ENCODE data around the gene NUP93.

NUP93 gene

GRCh38 chr16:56841233-56841632 lies 111.3 kb downstream of the NUP93 start:
- Histone ChIP-seq H3K79me2 (ENCODE audit: insufficient read depth, low read length) (no peaks in the 10 kb centered on the region), H3K4me1 (ENCODE audit: insufficient read depth, low read length, poor library complexity, severe bottlenecking) (no peaks in the 10 kb centered on the region), H3K9me2 (replicated peaks; ENCODE audit: low read depth, low read length) (no peaks in the 10 kb centered on the region), H4K20me1 (ENCODE audit: insufficient read depth, low read length, poor library complexity, severe bottlenecking) (no peaks in the 10 kb centered on the region), H3K9me3 (ENCODE audit: insufficient read depth, low read depth, low read length) (no peaks in the 10 kb centered on the region), H3K27me3 (ENCODE audit: insufficient read depth, low read length, poor library complexity, severe bottlenecking) (no peaks in the 10 kb centered on the region), H3K9ac (ENCODE audit: low read depth, low read length, poor library complexity, severe bottlenecking) (no peak overlapping the region), H2AFZ (ENCODE audit: low read length) (no peak overlapping the region), H3F3A (ENCODE audit: low read depth) (no peaks in the 10 kb centered on the region), H3K4me2 (ENCODE audit: low read depth, low read length, poor library complexity, severe bottlenecking) (no peak overlapping the region), H3K4me3 (ENCODE audit: low read length, poor library complexity, severe bottlenecking) (no peak overlapping the region), H3K36me3 (ENCODE audit: insufficient read depth, low read length) (peaks cover 78% of the 10 kb centered on the region)
- no peak for TF ChIP-seq CTCF (conservative IDR thresholded peaks at IDR 0.05; ENCODE audit: low read length)
- TF ChIP-seq EZH2phosphoT487 (IDR thresholded peaks at IDR 0.05; ENCODE audit: borderline replicate concordance), result no peak

GRCh38 chr16:56841659-56842058 lies 111.7 kb downstream of the NUP93 start:
- peaks cover 74% of the 10 kb centered on the region for H3K36me3 ChIP-seq (ENCODE audit: insufficient read depth, low read length)
- no peak overlapping the region for H3K4me3 ChIP-seq (ENCODE audit: low read length, poor library complexity, severe bottlenecking)
- H3K79me2 ChIP-seq (ENCODE audit: insufficient read depth, low read length), result no peaks in the 10 kb centered on the region
- TF ChIP-seq CTCF (conservative IDR thresholded peaks at IDR 0.05; ENCODE audit: low read length) (no peak), EZH2phosphoT487 (IDR thresholded peaks at IDR 0.05; ENCODE audit: borderline replicate concordance) (no peak)
- no peaks in the 10 kb centered on the region for H3K9me2 ChIP-seq (replicated peaks; ENCODE audit: low read depth, low read length)
- H3K9me3 ChIP-seq (ENCODE audit: insufficient read depth, low read depth, low read length), result no peaks in the 10 kb centered on the region
- H2AFZ ChIP-seq (ENCODE audit: low read length), result no peak overlapping the region
- no peaks in the 10 kb centered on the region for H3K4me1 ChIP-seq (ENCODE audit: insufficient read depth, low read length, poor library complexity, severe bottlenecking)
- H3K27me3 ChIP-seq (ENCODE audit: insufficient read depth, low read length, poor library complexity, severe bottlenecking), result no peaks in the 10 kb centered on the region
- H3F3A ChIP-seq (ENCODE audit: low read depth), result no peaks in the 10 kb centered on the region
- H4K20me1 ChIP-seq (ENCODE audit: insufficient read depth, low read length, poor library complexity, severe bottlenecking), result no peaks in the 10 kb centered on the region
- H3K4me2 ChIP-seq (ENCODE audit: low read depth, low read length, poor library complexity, severe bottlenecking), result no peak overlapping the region
- no peak overlapping the region for H3K9ac ChIP-seq (ENCODE audit: low read depth, low read length, poor library complexity, severe bottlenecking)

- no peaks in the 10 kb centered on the region for H3K4me1 ChIP-seq (ENCODE audit: insufficient read depth, low read length, poor library complexity, severe bottlenecking)
- no peak for TF ChIP-seq CTCF (conservative IDR thresholded peaks at IDR 0.05; ENCODE audit: low read length)
- TF ChIP-seq EZH2phosphoT487 (IDR thresholded peaks at IDR 0.05; ENCODE audit: borderline replicate concordance), result no peak
- H3K36me3 ChIP-seq (ENCODE audit: insufficient read depth, low read length), result peaks cover 69% of the 10 kb centered on the region
- H3F3A ChIP-seq (ENCODE audit: low read depth), result no peaks in the 10 kb centered on the region
- H3K9ac ChIP-seq (ENCODE audit: low read depth, low read length, poor library complexity, severe bottlenecking), result no peak overlapping the region
- no peak overlapping the region for H3K4me2 ChIP-seq (ENCODE audit: low read depth, low read length, poor library complexity, severe bottlenecking)
- no peaks in the 10 kb centered on the region for H3K9me2 ChIP-seq (replicated peaks; ENCODE audit: low read depth, low read length)
- H3K4me3 ChIP-seq (ENCODE audit: low read length, poor library complexity, severe bottlenecking), result no peak overlapping the region
- no peaks in the 10 kb centered on the region for H3K79me2 ChIP-seq (ENCODE audit: insufficient read depth, low read length)
- H2AFZ ChIP-seq (ENCODE audit: low read length), result no peak overlapping the region
- H3K9me3 ChIP-seq (ENCODE audit: insufficient read depth, low read depth, low read length), result no peaks in the 10 kb centered on the region
- no peaks in the 10 kb centered on the region for H4K20me1 ChIP-seq (ENCODE audit: insufficient read depth, low read length, poor library complexity, severe bottlenecking)
- no peaks in the 10 kb centered on the region for H3K27me3 ChIP-seq (ENCODE audit: insufficient read depth, low read length, poor library complexity, severe bottlenecking)
Observed at GRCh38 chr16:56842133-56842532, 112.2 kb downstream of the NUP93 start.

All from Loucy (cell line).